ENCODE results near the gene PIAS1. TPM values are rescaled to one million over a fixed set of nuclear protein-coding genes. Genes with fewer than 3 reads are reported as not detected.

PIAS1 gene
- polyA plus RNA-seq, 2 of the 4 experiments (the other 2 are of a cell fraction) = 23.2 to 49.5 TPM

GRCh38 chr15:68075764-68076385, 21.8 kb downstream of the PIAS1 start:
- Histone ChIP-seq H3K4me3 (no peak overlapping the region), H3K27ac (no peak overlapping the region), H3K4me1 (no peaks in the 10 kb centered on the region; the same call in 2 of the 3 replicates), H3K9me3 (no peaks in the 10 kb centered on the region), H3K4me2 (no peak overlapping the region)
- FAIRE-seq (no peak), DNase-seq (ENCODE audit: low read depth in 1 of 2, low spot score in 1 of 2) (no peak), ATAC-seq (no peak)
- ChIA-PET CTCF (no interaction called here), POLR2A (no interaction called here)
- TF ChIP-seq NFE2L2 (conservative IDR thresholded peaks at IDR 0.05; ENCODE audit: low read length) (no peak), GATA3 (IDR thresholded peaks at IDR 0.05; ENCODE audit: borderline replicate concordance) (no peak), NR3C1 (IDR thresholded peaks at IDR 0.05) (no peak), HOXA7 (CRISPR knock-in tag; IDR thresholded peaks at IDR 0.05) (no peak), FOSB (CRISPR knock-in tag; IDR thresholded peaks at IDR 0.05) (no peak), MAX (IDR thresholded peaks at IDR 0.05) (no peak), PBX3 (IDR thresholded peaks at IDR 0.05) (no peak), CHD4 (IDR thresholded peaks at IDR 0.05; ENCODE audit: borderline replicate concordance) (no peak), RARB (CRISPR knock-in tag; IDR thresholded peaks at IDR 0.05) (no peak), NPAS2 (CRISPR knock-in tag; IDR thresholded peaks at IDR 0.05; ENCODE audit: borderline replicate concordance) (no peak), HEYL (CRISPR knock-in tag; IDR thresholded peaks at IDR 0.05) (no peak)
- TF ChIP-seq, protein P1, sequence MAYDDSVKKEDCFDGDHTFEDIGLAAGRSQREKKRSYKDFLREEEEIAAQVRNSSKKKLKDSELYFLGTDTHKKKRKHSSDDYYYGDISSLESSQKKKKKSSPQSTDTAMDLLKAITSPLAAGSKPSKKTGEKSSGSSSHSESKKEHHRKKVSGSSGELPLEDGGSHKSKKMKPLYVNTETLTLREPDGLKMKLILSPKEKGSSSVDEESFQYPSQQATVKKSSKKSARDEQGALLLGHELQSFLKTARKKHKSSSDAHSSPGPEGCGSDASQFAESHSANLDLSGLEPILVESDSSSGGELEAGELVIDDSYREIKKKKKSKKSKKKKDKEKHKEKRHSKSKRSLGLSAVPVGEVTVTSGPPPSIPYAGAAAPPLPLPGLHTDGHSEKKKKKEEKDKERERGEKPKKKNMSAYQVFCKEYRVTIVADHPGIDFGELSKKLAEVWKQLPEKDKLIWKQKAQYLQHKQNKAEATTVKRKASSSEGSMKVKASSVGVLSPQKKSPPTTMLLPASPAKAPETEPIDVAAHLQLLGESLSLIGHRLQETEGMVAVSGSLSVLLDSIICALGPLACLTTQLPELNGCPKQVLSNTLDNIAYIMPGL (CRISPR knock-in tag; IDR thresholded peaks at IDR 0.05; ENCODE audit: borderline replicate concordance) = no peak
- WGBS (ENCODE audit: missing lambda C conversion rate) = 94% methylated on average over 18 of the region's 18 CpGs

- FAIRE-seq (peak; percentile 7), DNase-seq (ENCODE audit: low read depth in 1 of 2, low spot score in 1 of 2) (no peak), ATAC-seq (no peak)
- TF ChIP-seq, protein P2, sequence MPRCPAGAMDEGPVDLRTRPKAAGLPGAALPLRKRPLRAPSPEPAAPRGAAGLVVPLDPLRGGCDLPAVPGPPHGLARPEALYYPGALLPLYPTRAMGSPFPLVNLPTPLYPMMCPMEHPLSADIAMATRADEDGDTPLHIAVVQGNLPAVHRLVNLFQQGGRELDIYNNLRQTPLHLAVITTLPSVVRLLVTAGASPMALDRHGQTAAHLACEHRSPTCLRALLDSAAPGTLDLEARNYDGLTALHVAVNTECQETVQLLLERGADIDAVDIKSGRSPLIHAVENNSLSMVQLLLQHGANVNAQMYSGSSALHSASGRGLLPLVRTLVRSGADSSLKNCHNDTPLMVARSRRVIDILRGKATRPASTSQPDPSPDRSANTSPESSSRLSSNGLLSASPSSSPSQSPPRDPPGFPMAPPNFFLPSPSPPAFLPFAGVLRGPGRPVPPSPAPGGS (IDR thresholded peaks at IDR 0.05) = no peak
- TF ChIP-seq MYC (IDR thresholded peaks at IDR 0.05; ENCODE audit: borderline replicate concordance, low read length) (no peak), KDM5A (IDR thresholded peaks at IDR 0.05) (no peak), USF2 (IDR thresholded peaks at IDR 0.05) (no peak), POLR2AphosphoS2 (conservative IDR thresholded peaks at IDR 0.05; ENCODE audit: low read length) (no peak), PBX3 (IDR thresholded peaks at IDR 0.05) (no peak), CHD4 (IDR thresholded peaks at IDR 0.05; ENCODE audit: borderline replicate concordance) (no peak), EHMT2 (IDR thresholded peaks at IDR 0.05; ENCODE audit: low read depth) (no peak), KDM1A (IDR thresholded peaks at IDR 0.05; ENCODE audit: low read depth) (no peak), EP300 (IDR thresholded peaks at IDR 0.05) (no peak), FOSL2 (IDR thresholded peaks at IDR 0.05) (no peak), FOSL2 (CRISPR knock-in tag; IDR thresholded peaks at IDR 0.05) (no peak), CBX2 (IDR thresholded peaks at IDR 0.05; ENCODE audit: borderline replicate concordance, low read depth) (no peak), BHLHE40 (IDR thresholded peaks at IDR 0.05; ENCODE audit: low read depth, low read length) (no peak), GATA3 (IDR thresholded peaks at IDR 0.05; ENCODE audit: borderline replicate concordance) (no peak)
- Histone ChIP-seq H3K4me3 (no peak overlapping the region), H3K27ac (no peak overlapping the region), H3K9me3 (no peaks in the 10 kb centered on the region), H3K4me2 (no peak overlapping the region), H3K4me1 (peaks cover 14% of the 10 kb centered on the region; the same call in 1 of the 3 replicates)
- 93% methylated on average over 3 of the region's 3 CpGs for WGBS (ENCODE audit: missing lambda C conversion rate)
- POLR2A ChIA-PET = no interaction called here
- CTCF ChIA-PET = no interaction called here
These were observed 24.2 kb downstream of the PIAS1 start for GRCh38 chr15:68078365-68078764.
